ENCODE data around the gene SLC15A5.

DNA sequence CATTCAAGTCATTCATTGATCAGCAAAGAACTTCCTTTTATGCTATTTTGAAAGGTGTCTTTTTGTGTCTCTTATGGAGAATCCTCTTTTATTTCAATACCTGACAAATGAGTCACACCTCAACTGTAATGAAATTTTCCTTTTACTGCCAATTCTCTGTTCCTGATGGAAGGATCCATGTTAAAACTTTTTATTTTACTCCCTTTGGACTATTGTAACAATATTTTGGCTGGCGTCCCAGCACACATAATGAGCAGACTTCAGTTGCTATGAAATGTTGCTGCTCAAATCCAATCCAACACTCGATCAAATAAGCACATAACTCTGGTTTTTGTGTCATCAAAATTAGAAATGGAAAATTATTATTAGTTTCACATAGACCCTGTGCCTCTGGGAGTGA is 21.9 kb upstream of the SLC15A5 start:
- TF ChIP-seq, protein P1, sequence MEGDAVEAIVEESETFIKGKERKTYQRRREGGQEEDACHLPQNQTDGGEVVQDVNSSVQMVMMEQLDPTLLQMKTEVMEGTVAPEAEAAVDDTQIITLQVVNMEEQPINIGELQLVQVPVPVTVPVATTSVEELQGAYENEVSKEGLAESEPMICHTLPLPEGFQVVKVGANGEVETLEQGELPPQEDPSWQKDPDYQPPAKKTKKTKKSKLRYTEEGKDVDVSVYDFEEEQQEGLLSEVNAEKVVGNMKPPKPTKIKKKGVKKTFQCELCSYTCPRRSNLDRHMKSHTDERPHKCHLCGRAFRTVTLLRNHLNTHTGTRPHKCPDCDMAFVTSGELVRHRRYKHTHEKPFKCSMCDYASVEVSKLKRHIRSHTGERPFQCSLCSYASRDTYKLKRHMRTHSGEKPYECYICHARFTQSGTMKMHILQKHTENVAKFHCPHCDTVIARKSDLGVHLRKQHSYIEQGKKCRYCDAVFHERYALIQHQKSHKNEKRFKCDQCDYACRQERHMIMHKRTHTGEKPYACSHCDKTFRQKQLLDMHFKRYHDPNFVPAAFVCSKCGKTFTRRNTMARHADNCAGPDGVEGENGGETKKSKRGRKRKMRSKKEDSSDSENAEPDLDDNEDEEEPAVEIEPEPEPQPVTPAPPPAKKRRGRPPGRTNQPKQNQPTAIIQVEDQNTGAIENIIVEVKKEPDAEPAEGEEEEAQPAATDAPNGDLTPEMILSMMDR (conservative IDR thresholded peaks at IDR 0.05) = no peak
- no peak for TF ChIP-seq ZFX (IDR thresholded peaks at IDR 0.05)
